Fibroblast of gingiva (primary cell): ENCODE data around the gene RESP18.

Experiments
- DNase-seq: peaks from one replicate; pipeline ENCODE4 v3.0.0-alpha.2; 2011; ENCODE audit warnings: low read depth

The RESP18 gene

DNA sequence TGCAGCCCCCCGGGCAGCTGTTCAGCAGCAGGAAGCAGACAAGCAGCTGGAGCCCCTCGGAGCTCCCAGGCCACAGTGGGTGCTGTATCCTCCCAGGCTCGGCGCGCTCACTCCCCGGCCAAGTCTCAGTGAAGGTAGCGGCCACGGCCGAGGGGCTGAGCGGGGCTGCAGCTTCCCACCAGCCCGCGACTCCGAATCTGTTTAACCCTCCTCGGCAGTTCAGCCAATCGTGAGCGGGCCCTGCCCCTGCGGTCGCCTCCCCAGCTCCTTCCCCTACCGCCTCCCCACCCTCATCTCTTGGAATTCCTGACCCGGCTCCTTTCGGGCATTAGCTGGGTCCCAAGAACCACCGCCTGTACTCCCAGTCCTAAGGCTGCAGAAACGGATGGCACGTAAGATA, at the start of gene RESP18:
Gene RESP18, minus strand, starts transcription at position 203 of the 400 bp plus-strand sequence.
- DNase-seq = no peak

DNA sequence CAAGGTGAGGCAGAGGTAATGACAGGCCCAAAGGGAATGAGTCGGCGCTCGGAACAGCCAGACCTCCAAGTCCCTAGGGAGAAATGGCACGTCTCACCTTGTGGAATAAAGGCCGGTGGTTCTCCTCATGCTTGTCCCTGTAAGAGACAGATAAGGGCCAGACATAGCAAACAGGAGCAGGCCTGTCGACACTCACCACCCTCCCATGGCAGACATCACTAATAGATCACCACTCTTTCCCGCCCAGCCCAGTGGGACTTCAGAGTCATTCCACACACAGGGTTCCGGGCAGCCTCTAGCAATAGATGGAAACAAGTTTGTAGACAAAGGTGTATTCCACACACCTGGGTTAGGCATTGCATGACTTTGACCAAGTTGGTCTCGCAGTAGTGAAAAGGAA, 48.9 kb upstream of the RESP18 start:
- no peak for DNase-seq

DNA sequence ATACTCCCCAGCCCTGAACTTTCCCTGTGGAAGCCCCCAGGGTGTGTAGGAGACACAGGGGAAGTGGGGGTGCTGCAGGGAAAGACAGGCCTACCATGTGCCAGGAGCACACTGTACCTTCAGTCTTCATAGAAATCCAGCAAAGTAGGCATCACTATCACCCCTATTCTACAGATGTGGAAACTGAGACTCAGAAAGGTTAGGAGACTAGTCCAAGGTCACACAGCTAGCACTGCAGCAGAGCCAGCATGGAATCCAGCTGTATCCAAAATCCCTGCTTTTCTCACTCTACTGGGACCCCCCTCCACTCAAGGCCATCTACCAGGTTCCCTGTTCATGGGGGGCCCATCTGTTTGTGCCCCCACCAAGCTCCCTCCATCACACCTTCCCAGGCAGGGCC, 48.4 kb upstream of the RESP18 start:
- no peak for DNase-seq

DNA sequence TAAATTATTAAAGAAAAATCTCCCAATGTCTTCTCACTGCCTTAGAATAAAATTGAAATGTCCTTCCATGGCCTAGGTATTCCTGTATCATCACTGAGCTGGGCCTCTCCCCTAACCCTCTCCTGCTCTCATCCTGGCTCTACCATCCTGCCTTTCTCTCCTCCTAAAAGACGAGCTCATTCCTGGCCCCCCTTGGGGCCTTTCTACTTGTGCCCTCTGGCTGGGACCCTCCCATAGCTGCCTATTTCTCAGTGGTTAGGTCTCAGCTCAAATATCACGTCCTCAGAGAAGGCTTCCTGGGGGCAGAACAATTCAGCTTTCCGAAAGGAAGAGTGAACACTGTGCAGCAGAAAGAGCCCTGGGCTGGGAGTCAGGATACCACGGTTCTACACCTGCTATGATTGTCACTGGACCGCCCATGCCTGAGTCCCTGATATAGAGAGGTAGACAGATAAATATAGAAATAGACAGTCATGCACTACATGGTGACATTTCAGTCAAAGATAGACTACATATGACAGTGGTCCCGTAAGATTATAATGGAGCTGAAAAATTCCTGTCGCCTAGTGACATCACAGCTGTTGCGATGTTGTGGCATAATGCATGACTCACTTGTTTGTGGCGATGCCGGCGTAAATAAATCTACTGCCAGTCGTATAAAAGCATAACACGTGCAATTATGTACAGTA, 45.8 kb upstream of the RESP18 start:
- no peak for DNase-seq

DNA sequence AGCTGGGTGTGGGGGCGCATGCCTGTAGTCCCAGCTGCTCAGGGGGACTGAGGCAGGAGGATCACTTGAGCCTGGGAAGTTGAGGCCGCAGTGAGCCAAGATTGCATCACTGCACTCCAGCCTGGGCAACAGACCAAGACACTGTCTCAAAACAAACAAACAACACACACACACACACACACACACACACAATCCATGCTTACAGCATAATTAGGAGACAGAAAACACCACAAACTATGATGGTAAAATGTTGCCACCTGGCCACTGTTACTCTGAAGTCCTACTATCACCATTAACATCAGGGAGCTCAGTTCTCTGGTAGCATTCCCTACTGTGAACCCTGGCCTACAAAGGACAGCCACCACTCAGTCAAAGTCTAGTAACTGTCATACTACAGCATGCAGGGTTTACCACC, 36.9 kb upstream of the RESP18 start:
- DNase-seq = peak; percentile 89

DNA sequence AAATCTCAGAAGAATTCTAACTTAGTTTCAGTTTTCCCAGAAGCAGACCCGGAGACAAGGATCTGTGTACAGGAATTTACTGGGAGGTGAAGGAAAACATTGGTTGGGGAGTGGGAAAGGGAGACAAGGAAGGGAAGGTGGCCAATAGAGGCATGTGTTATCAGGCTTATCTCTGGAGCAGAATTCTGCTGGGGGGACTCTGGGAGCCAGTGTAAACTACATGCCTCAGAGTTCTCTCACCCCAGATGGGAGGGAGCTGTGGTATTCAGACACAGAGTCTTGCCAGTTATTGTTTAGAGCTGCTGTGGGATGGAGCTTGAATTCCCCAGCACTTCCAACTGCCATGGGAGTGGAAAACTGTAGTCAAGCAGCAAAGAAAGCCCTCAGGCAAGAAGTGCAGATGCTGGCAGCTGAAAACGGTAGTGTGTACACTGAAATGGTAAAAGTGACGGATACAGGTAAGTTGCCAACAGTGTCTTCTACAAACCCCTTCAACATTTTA, 36.2 kb upstream of the RESP18 start:
- DNase-seq = peak; percentile 81

DNA sequence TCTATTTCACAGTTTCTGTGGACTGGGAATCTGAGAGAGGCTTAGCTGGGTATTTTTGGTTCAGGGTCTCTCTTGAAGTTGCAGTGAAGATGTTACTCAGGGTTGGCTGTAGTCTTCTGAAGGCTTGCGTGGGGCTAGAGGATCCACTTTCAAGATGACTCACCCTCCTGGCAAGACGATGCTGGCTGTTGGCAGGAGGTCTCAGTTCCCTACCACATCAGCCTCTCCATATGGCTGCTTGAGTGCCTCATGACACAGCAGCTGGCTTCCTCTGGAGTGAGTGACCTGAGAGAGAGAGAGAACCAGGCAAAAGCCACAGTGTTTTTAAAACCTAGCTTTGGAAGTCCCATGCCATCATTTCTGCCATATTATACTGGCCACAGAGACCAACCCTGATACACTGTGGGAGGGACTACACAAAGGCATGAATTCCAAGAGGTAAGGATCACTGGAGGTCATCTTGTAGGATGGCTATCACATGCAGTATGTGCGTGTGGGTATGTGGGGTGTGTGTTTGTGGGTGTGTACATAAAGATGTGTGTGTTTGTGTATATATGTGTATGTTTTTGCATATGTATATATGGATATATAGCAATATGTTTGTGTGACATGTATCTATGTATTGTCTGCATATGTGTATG, 30.1 kb upstream of the RESP18 start:
- DNase-seq = peak; percentile 98

DNA sequence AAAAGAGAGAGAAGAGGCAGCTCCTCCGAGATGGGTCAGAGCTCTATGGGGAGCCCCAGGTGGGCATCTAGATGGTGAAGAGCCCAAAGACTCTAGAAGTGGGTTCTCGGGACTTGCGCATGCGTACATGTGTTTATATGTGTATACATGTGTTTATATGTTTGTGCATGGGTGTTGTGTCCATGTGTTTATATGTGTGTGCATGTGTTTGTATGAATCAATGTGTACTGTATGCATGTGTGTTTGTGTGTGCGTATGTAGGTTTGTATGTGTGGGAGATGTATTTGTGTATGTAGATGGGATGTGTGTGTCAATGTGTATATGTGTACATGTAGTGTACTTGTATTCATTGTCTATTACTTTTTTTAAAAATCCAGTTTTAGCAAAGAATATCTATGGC, 29.5 kb upstream of the RESP18 start:
- no peak for DNase-seq

DNA sequence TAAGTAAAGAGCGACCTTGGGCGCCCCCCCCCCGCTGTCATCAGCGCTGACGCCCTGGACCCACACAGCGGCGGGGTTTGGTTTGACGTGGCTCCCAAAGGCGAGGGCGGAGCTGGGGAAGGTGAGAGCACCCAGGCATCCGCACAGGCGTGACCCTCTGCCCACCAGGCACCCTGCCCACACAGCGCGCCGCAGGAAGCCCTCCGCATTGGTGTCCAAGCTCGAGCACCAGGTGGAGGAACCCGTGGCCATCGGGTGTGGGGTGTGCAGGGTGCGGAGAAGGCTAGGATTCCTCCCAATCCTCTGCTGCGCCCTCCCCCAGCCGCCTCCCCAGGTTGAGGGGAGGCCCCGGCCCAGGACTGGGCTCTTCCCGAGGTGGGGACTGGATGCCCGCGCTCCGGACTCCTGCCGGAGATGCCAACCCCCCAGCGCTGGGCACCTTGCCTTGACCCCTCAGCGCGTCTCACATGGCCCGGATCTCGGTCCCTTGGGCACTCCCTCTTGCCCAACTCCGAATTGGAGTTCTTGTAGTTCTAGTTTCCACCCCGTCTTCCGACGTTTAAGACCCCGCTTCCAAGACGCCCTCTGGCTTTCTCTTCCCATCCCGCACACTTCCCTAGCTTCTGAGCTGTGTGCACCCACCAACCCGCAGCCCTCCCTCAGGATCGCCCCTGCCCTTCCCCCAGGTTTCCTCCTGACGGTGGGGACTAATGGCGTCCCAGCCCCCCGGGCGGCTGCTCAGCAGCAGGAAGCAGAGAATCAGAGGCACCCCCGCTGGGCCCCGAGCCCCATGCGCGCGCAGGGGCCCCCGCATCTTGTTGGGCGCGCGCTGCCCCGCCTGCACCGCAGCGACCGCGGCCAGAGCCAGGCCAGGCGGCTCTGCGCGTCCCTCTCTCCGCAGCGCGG, 25.9 kb upstream of the RESP18 start:
- DNase-seq = no peak

DNA sequence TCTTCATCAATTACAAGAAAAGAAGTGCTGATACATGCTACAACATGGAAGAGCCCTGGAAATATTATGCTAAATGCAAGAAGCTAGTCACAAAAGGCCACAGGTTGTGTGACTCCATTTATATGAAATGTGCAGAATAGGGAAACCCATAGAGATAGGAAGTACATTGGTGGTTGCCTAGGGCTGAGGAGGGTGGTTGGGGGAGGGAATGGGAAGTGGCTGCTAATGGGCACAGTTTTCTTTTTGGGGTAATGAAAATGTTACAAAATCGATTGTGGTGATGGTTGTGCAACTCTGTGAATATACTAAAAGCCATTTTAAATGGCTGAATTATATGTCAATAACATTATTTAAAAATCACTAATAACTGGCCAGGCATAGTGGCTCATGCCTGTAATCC, 24.3 kb upstream of the RESP18 start:
- no peak for DNase-seq

DNA sequence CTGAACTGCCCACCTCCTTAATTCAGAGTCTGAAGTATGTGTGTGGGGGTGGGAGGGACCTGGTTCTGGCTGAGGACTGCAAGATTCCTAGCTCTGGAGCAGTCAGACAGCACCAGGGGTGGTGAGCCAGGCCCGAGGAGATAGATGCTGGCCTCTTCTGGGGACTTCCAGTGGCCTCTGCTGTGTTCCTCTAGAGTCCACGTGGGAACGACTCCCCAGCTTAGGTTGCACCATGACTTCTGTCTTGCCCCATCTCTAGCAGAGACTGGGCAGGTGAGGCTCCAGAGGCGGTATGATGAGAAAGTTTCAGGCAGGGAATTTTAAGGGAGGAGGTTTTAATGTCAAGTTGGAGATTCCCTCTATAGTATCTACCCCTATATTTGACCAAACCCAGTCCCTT, 22.0 kb upstream of the RESP18 start:
- no peak for DNase-seq

DNA sequence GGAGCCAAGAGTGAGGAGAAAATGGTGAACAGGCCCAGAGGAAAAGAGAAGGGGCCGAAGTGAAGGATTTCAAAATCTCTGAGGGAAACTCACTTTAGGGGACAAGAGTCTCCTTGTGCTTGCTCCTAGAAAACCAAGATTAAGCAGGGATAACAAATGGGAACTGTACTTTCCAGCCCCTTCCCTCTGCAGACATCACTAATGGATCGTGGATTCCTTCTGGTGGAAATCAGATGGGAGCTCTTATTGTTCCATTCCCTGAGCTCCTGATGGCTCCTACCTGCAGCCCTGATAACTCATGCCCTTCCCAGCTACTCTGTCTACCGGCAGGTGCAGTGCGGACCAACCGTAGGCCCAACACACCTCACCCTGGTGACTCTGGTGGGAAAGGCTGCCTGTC, 20.6 kb upstream of the RESP18 start:
- DNase-seq = no peak

DNA sequence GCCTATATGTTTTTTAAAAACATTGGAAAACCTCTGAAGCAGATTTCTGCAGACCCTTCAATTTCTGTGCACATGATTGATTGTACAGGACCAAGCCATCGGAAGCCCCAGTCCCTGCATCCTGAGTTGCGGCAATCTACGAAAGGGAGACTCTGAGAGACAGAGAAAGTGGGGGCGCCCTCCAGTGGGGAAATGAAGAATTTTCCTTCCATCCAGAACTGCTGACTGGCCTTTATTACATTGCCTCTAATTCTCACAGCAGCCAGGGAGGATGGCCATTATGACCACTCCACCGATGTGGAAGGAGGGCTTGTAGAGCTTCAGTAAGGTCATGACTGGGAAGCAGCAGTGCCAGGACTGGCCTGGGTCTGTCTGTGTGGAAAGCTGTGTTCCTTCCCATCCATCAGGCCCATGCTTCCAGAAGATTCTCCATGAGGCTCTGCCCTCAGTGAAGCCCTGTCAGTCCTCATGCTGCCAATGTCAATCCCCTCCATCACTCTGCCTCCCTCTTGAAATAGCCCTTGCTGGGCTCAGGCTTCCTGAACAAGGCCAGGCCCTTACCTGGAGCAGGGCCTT, 20.0 kb upstream of the RESP18 start:
- DNase-seq = peak; percentile 19

DNA sequence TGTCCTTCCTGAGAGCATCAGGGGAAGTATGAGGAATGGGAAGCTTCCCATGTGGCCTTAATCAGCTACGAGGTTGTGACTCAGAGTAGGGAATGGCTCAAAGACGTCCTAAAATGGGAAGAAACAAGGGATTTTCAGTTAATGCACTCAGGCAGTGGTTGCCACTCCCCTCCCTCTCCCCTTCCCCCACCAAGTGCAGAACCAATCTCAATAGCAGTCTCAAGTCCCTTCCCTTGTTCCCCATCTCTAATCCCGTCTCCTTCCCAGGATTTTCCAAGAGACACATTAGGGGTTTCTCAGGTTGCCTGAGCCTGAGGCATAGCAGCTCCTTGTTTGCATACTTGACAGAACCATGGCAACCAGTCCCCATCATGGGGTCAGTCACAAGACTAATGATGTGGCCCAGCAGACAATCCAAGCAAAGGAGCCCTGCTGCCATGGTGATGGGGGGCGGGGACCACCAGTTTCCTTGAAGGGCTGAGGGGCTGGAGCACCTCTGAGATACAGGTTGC, 18.2 kb upstream of the RESP18 start:
- peak; percentile 27 for DNase-seq

DNA sequence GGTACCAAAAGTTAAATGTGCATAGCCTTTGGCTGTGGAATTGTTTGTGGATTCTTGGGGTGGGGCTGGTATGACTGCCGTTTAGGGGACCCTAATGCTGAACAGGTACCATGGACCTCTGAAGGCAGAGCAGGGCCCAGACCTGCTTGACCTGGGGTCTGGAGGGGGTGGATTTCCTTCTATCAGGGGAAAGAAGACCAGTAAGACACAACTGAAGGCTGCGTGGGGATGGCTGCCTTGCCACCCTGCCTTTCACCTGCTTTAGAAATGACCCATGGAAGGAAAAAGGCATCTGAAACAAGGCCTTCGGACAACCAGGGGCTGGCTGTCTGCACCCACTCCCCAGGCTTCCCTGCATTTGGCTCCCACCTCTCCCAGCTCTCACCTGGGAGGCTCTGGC, 17.7 kb upstream of the RESP18 start:
- no peak for DNase-seq

DNA sequence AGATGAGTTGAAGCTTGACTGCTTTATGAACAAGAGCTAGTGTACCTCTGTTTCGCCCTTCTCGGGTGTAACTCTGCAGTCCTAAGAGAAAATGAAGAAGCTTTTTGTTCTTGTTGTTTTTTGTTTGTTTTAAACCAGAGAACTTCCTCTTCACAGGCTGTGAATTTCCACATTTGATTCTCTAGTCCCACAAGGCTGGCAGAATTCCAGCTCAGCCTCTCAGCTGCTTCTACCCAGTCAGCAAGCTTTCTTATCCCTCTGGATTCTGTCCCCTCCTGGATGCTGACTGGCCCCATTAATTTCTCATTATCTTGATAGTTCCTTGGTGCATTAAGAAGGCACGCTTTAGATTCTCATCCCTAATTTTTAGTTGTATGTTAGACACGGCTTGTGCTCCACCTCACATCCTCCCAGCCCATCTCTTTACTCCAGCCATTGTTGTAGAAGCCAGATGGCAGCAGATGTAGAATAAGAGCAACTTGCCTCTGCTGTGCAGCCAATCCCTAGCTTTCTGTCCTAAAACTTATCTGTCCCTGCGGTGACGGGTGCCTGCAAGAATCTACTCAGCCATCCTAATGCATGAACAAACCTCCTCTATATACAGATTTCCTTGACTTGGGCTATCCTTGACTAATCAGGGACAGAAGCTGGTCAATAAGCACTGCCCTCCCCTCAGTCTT, 12.3 kb upstream of the RESP18 start:
- DNase-seq = no peak

DNA sequence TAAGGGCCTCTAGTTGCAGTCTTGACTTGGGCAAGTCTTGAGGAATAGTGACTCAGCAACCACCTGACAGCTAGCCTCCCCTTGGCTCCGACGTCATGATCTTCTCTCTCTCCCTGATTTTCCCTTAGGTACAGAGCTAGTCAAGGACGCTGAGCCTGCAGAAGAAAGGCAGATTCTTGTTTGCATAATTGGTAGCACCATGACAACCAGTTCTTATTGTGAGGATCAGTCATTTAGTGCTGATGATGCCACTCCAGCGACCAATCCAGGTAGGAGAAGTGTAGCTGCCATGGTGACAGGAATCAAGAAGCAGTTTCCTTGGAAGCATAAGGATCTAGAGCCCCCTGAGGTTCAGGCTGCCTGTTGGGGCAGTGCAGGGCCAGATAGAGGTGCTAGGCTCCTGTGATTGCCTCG, 2.8 kb upstream of the RESP18 start:
- DNase-seq = no peak

DNA sequence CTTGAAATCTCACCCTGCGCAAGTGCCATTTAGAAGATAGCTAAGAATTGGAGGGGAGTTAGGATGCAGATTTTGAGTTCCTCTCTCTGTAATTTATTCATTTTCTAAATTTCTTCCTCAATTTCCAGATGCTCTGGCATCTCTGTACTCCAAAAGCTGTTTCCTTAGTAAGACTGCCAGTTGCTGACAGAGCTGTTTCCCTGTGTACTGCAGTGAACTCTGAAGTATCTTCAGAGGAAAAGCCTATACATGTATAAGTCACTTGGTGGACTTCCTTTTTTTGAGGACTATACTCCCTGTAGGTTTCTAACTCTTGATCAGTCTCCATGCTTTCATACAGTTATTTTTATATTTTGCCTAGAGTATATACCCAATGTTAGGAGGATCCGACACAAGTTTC, 1.5 kb upstream of the RESP18 start:
- DNase-seq = no peak

DNA sequence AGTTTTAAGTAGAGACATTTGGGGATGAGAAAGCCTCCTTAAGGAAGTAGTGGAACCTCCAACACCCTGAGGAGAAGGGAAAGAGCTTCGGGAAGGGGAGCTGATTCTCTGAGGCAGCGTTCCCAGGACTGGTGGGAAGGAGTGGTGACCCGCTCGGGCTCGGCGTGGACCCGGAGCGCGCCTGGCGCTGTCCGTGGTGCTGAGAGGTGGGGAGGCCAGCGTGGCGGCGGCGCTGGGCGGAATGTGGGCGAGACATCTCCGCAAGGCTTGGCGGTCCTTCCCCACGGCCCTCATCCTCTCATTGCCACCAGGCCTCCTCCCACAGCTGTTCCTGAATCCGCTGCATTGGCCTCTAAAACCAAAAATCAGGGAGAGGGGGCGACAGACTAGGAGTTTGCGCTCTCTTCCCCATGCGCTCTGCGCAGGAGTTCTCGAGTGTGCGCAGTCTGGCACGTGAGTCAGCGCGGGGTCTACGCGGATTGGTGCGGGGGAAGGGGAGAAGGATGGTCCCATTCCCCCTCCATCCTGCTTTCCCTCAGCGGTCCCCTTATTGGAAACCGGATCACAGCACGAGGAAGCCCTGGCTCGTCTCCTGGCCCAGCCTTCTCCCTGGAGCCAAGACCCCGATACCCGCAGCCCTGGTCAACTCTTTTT, 857 bp downstream of the RESP18 start:
- DNase-seq = no peak

DNA sequence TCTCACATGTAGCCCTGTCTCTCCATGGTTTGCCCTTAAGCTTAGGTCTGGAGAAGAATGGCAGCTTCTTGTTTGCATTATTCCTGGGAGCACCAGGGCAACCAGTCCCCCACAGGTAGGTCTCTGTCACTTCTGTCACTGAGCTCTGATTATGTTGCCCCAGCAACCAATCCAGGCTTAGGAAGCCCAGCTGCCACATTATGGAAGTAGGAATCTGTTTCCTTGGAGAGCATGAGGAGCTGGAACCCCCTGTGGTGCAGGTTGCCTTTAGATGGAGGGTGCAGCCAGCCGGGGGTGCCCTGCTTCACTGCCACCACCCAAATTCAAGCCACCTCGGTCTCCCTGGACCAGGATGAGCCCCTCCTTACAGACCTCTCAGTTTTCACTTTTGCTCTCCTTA, 4.8 kb downstream of the RESP18 start:
- DNase-seq = no peak

DNA sequence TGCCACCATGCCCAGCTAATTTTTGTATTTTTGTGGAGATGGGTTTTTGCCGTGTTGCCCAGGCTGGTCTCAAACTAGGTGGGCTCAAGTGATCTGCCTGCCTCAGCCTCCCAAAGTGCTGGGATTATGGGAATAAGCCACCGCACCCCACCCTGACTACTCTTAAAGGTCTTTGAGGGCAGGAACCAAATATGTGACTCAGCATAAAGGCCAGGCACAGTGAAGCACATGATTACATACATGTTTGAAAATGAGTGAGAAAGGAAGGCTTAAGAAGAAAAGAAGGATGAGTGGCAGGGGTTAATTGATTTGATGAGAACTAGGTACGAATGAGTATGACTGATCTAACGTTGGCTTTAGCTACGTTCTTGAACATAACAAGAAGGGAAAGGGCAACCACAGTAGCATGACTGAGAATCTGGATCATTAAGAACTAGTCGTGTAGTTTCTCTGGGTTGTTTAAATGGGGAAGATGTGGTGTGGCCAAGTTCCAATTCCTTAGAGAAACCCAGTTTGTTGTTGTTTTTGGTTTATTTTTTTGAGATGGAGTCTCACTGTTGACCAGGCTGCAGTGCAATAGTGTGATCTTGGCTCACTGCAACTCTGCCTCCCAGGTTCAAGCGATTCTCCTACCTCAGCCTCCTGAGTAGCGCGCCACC, 6.8 kb downstream of the RESP18 start:
- no peak for DNase-seq
